ENCODE results near the gene ZMAT3. TPM values are rescaled to one million over a fixed set of nuclear protein-coding genes. Genes with fewer than 3 reads are reported as not detected.

The ZMAT3 gene

GRCh38 chr3:178982137-178982536 is 89.5 kb downstream of the ZMAT3 start:
- Histone ChIP-seq H3K36me3 (ENCODE audit: insufficient read depth, low read length) (peaks cover 5% of the 10 kb centered on the region), H3K4me2 (ENCODE audit: low read length) (no peak overlapping the region), H3K4me3 (ENCODE audit: low read length) (no peak overlapping the region), H3K9ac (ENCODE audit: low read depth, low read length) (no peak overlapping the region), H3K9me3 (replicated peaks; ENCODE audit: low read length) (peaks cover under 1% of the 10 kb centered on the region), H3K4me1 (ENCODE audit: control insufficient read depth, insufficient read depth, low read length) (no peaks in the 10 kb centered on the region), H3K27me3 (ENCODE audit: control insufficient read depth, insufficient read depth, low read length) (no peaks in the 10 kb centered on the region)

GRCh38 chr3:178975320-178975719 is 96.3 kb downstream of the ZMAT3 start:
- Histone ChIP-seq H3K9me3 (replicated peaks; ENCODE audit: low read length) (no peaks in the 10 kb centered on the region), H3K27me3 (ENCODE audit: control insufficient read depth, insufficient read depth, low read length) (no peaks in the 10 kb centered on the region), H3K4me1 (ENCODE audit: control insufficient read depth, insufficient read depth, low read length) (no peaks in the 10 kb centered on the region), H3K9ac (ENCODE audit: low read depth, low read length) (no peak overlapping the region), H3K36me3 (ENCODE audit: insufficient read depth, low read length) (no peaks in the 10 kb centered on the region), H3K4me2 (ENCODE audit: low read length) (no peak overlapping the region), H3K4me3 (ENCODE audit: low read length) (no peak overlapping the region)

GRCh38 chr3:178971614-178972013 is 100.0 kb downstream of the ZMAT3 start:
- no peaks in the 10 kb centered on the region for H3K36me3 ChIP-seq (ENCODE audit: insufficient read depth, low read length)
- peaks cover 11% of the 10 kb centered on the region for H3K4me1 ChIP-seq (ENCODE audit: control insufficient read depth, insufficient read depth, low read length)
- no peaks in the 10 kb centered on the region for H3K27me3 ChIP-seq (ENCODE audit: control insufficient read depth, insufficient read depth, low read length)
- H3K9ac ChIP-seq (ENCODE audit: low read depth, low read length): no peak overlapping the region
- no peaks in the 10 kb centered on the region for H3K9me3 ChIP-seq (replicated peaks; ENCODE audit: low read length)
- no peak overlapping the region for H3K4me2 ChIP-seq (ENCODE audit: low read length)
- H3K4me3 ChIP-seq (ENCODE audit: low read length): no peak overlapping the region

- H3K4me2 ChIP-seq (ENCODE audit: low read length): no peak overlapping the region
- no peak overlapping the region for H3K4me3 ChIP-seq (ENCODE audit: low read length)
- H3K9me3 ChIP-seq (replicated peaks; ENCODE audit: low read length): no peaks in the 10 kb centered on the region
- no peak overlapping the region for H3K9ac ChIP-seq (ENCODE audit: low read depth, low read length)
- no peaks in the 10 kb centered on the region for H3K27me3 ChIP-seq (ENCODE audit: control insufficient read depth, insufficient read depth, low read length)
- no peaks in the 10 kb centered on the region for H3K36me3 ChIP-seq (ENCODE audit: insufficient read depth, low read length)
- H3K4me1 ChIP-seq (ENCODE audit: control insufficient read depth, insufficient read depth, low read length): peaks cover 16% of the 10 kb centered on the region
These were observed 102.5 kb downstream of the ZMAT3 start for GRCh38 chr3:178969004-178969700.

Small RNA genes within 50 kb of the gene (small RNA-seq; reads per million reads assigned to genes)
- not detected for gene RF00019

Measured in skeletal muscle satellite cell (primary cell).